K562 (cell line): Measurements from ENCODE around the gene PCBP3. TPM values are rescaled to one million over a fixed set of nuclear protein-coding genes. Genes with fewer than 3 reads are reported as not detected.

ENCODE experiments used
- ATF6 ChIP-seq: sonication (generic); formaldehyde crosslinking; IDR thresholded peaks from 2 replicates; pipeline ENCODE4 v1.4.0; 2020; ENCODE audit warnings: mild to moderate bottlenecking, missing genetic modification reagents
- ATF7 ChIP-seq: fragments of 450-650 bp; IDR thresholded peaks from 2 replicates; pipeline ENCODE4 v1.7.1; 2014; ENCODE audit warnings: mild to moderate bottlenecking, moderate library complexity
- BDP1 ChIP-seq: IDR thresholded peaks from 3 replicates; pipeline ENCODE4 v1.6.1; 2011; ENCODE audit not compliant: insufficient read length, insufficient read depth
- ELF1 ChIP-seq: fragments of 200-800 bp; sonication (Bioruptor generic); IDR thresholded peaks from 2 replicates; pipeline ENCODE4 v1.6.1; 2016; ENCODE audit warnings: missing genetic modification characterization, missing compliant biosample characterization
- FOXP1 ChIP-seq: sonication (generic); formaldehyde crosslinking; IDR thresholded peaks from 2 replicates; pipeline ENCODE4 v1.8.0; 2022; ENCODE audit warnings: mild to moderate bottlenecking, missing genetic modification reagents
- GATAD2A ChIP-seq: fragments of 450-650 bp; IDR thresholded peaks from 2 replicates; pipeline ENCODE4 v1.6.1; 2017
- HEY1 ChIP-seq: fragments of 250-450 bp; sonication (Bioruptor Pico); IDR thresholded peaks from 2 replicates; pipeline ENCODE4 v1.5.0; 2020; ENCODE audit warnings: mild to moderate bottlenecking, moderate library complexity, borderline replicate concordance
- KAT7 ChIP-seq: sonication (generic); formaldehyde crosslinking; IDR thresholded peaks from 2 replicates; pipeline ENCODE4 v1.8.0; 2022; ENCODE audit warnings: missing genetic modification reagents, mild to moderate bottlenecking, borderline replicate concordance
- MAX ChIP-seq: sonication (generic); formaldehyde crosslinking; IDR thresholded peaks from 2 replicates; pipeline ENCODE4 v1.9.0; 2022; ENCODE audit warnings: mild to moderate bottlenecking, missing genetic modification reagents
- MECOM ChIP-seq: fragments of 250-450 bp; sonication (Bioruptor Pico); IDR thresholded peaks from 2 replicates; pipeline ENCODE4 v1.8.0; 2022; ENCODE audit warnings: inconsistent platforms
- PTBP1 ChIP-seq: fragments of 200-400 bp; formaldehyde crosslinking; IDR thresholded peaks from 2 replicates; pipeline ENCODE4 v1.6.1; 2017; ENCODE audit warnings: low read depth, low read length
- PTTG1 ChIP-seq: fragments of 450-650 bp; IDR thresholded peaks from 2 replicates; pipeline ENCODE4 v1.6.1; 2016; ENCODE audit warnings: low read depth, mild to moderate bottlenecking, missing genetic modification characterization, missing compliant biosample characterization
- PYGO2 ChIP-seq: fragments of 450-650 bp; IDR thresholded peaks from 2 replicates; pipeline ENCODE4 v1.6.1; 2016; ENCODE audit warnings: mild to moderate bottlenecking, missing genetic modification characterization, moderate library complexity, missing compliant biosample characterization
- TAF1 ChIP-seq: IDR thresholded peaks from 2 replicates; pipeline ENCODE4 v1.6.1; 2011; ENCODE audit warnings: mild to moderate bottlenecking, low read length, moderate library complexity; ENCODE audit not compliant: insufficient read depth, control insufficient read depth, severe bottlenecking; ENCODE audit errors: extremely low read depth
- USF1 ChIP-seq: sonication (generic); formaldehyde crosslinking; IDR thresholded peaks from 2 replicates; pipeline ENCODE4 v1.9.0; 2022; ENCODE audit warnings: mild to moderate bottlenecking, missing genetic modification reagents
- ZBTB17 ChIP-seq: fragments of 450-650 bp; formaldehyde crosslinking; IDR thresholded peaks from 2 replicates; pipeline ENCODE4 v1.4.0; 2020; ENCODE audit warnings: mild to moderate bottlenecking
- ZC3H4 ChIP-seq: sonication (generic); formaldehyde crosslinking; IDR thresholded peaks from 2 replicates; pipeline ENCODE4 v1.9.0; 2021; ENCODE audit warnings: missing genetic modification reagents, borderline replicate concordance
- ZNF280A ChIP-seq: fragments of 450-650 bp; IDR thresholded peaks from 2 replicates; pipeline ENCODE4 v1.6.1; 2018; ENCODE audit warnings: mild to moderate bottlenecking, low read depth; ENCODE audit not compliant: partially characterized antibody
- polyA plus RNA-seq, 8 experiments: library from polyadenylated mRNA; depleted of rRNA in 4 of 8; stranded (reverse) in 5 of 8; unstranded in 3 of 8; fragments of >200 nt; fragmentation: Nextera tagmentation in 2 of 8; fragmentation: Illumina TruSeq in 1 of 8; extraction: Ambion mirVana in 2 of 8; extraction: Trizol in 1 of 8; gene quantifications; 2 replicates each; pipeline versions ENCODE4 v1.2.1 to v1.2.3, GENCODE V29; 2011 to 2014; ENCODE audit warnings: inconsistent platforms in 1 of 8, missing spikeins in 1 of 8
- total RNA-seq, 7 experiments: library from RNA; depleted of rRNA in 6 of 7; stranded (reverse); fragments of >200 nt in 6 of 7; fragmentation: Illumina TruSeq in 2 of 7; extraction: Trizol in 2 of 7; gene quantifications; 2 replicates each; pipeline versions ENCODE4 v1.2.1 to v1.2.3, GENCODE V29; 2011 to 2021; ENCODE audit warnings: low replicate concordance in 1 of 7
- TF ChIP-seq, protein P1 (sequence below), 3 experiments: fragments of 200-800 bp in 1 of 3; fragments of 250-450 bp in 1 of 3; fragments of 450-650 bp in 1 of 3; sonication (Bioruptor Pico) in 1 of 3; sonication (Bioruptor generic) in 1 of 3; formaldehyde crosslinking in 1 of 3; IDR thresholded peaks; 2 replicates each; pipeline versions ENCODE4 v1.6.1 to v1.8.0; 2016 to 2022; ENCODE audit warnings: mild to moderate bottlenecking in 2 of 3, missing genetic modification characterization in 2 of 3, missing compliant biosample characterization in 1 of 3, moderate library complexity in 1 of 3

The PCBP3 gene
- total and polyA plus RNA-seq, 9 of the 15 experiments (the other 6 are each of a cell fraction or from before 2014, with no cell fraction given) = 0.18 TPM; not detected in 8

DNA sequence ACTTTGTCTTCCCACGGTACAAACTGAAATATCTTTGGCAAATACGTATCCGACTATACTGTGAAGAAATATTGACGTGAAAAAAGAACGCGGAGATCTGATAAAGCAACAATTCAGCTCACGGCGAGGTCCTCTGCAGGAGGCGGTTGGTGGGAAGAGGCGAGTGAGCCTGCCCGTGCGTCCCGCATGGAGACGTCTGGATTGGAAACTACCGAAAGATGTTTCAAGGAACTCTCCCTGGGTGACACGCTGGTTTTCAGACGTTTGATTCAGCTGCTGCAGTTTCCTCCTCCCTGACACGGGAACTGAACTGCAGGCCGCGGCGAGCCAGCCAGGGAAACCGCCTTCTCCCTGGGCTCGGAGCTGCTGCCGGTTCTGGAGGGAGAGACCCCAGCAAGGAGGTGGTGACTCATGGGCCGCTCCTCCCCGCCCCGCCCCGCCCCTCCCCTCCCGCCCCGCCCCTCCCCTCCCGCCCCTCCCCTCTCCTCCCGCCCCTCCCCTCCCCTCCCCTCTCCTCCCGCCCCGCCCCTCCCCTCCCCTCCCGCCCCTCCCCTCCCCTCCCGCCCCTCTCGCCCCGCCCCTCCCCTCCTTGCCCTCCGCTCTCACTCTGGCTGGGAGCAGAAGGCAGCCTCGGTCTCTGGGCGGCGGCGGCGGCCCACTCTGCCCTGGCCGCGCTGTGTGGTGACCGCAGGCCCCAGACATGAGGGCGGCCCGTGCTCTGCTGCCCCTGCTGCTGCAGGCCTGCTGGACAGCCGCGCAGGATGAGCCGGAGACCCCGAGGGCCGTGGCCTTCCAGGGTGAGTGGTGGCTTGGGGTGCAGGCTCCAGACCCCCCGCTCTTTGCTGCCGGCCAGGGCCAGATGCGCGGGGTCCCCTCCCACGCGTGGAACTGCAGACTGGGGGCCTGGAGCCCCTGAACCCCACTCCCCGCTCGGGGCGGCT is 337.9 kb downstream of the PCBP3 start, which contains the start of gene COL6A1 (continued):
- TF ChIP-seq TAF1 (peak; percentile 13), PTBP1 (no peak), BDP1 (no peak), PTTG1 (tag) (no peak), FOXP1 (CRISPR knock-in tag) (no peak), PYGO2 (tag) (no peak), MAX (CRISPR knock-in tag) (0 out of 2 replicates have a peak, but pooled peaks have one; percentile 21), ZC3H4 (CRISPR knock-in tag) (no peak), ZBTB17 (CRISPR knock-in tag) (no peak), ZNF280A (no peak), ATF6 (no peak), USF1 (no peak), MECOM (CRISPR knock-in tag) (no peak), GATAD2A (no peak), ATF7 (no peak; the same call in 1 of the 2 replicates), KAT7 (CRISPR knock-in tag) (no peak), ELF1 (no peak), HEY1 (no peak)
- TF ChIP-seq, protein P1, sequence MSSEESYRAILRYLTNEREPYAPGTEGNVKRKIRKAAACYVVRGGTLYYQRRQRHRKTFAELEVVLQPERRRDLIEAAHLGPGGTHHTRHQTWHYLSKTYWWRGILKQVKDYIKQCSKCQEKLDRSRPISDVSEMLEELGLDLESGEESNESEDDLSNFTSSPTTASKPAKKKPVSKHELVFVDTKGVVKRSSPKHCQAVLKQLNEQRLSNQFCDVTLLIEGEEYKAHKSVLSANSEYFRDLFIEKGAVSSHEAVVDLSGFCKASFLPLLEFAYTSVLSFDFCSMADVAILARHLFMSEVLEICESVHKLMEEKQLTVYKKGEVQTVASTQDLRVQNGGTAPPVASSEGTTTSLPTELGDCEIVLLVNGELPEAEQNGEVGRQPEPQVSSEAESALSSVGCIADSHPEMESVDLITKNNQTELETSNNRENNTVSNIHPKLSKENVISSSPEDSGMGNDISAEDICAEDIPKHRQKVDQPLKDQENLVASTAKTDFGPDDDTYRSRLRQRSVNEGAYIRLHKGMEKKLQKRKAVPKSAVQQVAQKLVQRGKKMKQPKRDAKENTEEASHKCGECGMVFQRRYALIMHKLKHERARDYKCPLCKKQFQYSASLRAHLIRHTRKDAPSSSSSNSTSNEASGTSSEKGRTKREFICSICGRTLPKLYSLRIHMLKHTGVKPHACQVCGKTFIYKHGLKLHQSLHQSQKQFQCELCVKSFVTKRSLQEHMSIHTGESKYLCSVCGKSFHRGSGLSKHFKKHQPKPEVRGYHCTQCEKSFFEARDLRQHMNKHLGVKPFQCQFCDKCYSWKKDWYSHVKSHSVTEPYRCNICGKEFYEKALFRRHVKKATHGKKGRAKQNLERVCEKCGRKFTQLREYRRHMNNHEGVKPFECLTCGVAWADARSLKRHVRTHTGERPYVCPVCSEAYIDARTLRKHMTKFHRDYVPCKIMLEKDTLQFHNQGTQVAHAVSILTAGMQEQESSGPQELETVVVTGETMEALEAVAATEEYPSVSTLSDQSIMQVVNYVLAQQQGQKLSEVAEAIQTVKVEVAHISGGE (CRISPR knock-in tag; IDR thresholded peaks at IDR 0.05) = no peak
